Stimulated activated effector memory CD8-positive, alpha-beta T cell treated with anti-CD3 and anti-CD28 coated beads, Interleukin-12 subunit alpha, Interleukin-12 subunit beta, amount 100 ng/mL, for 72 hours (primary cell): ENCODE measurements around the gene PTPRN2.

Experiments
- ATAC-seq: fragments of 150-1000 bp; cut with Tn5 transposase; 2 replicates; pipeline ENCODE4 v1.10.0; 2021
- DNase-seq, 2 donors: peaks; one replicate each; pipeline ENCODE4 v3.0.0; 2021 to 2022; ENCODE audit warnings: low spot score in 2 of 2
- H3K27ac Mint-ChIP-seq: one replicate; pipeline ENCODE4 v1.8.0; 2022; ENCODE audit warnings: mild to moderate bottlenecking, mixed read lengths
- H3K36me3 Mint-ChIP-seq: one replicate; pipeline ENCODE4 v1.8.0; 2022; ENCODE audit warnings: mild to moderate bottlenecking, mixed read lengths
- H3K4me1 Mint-ChIP-seq: one replicate; pipeline ENCODE4 v1.8.0; 2022; ENCODE audit warnings: mixed read lengths
- H3K4me3 Mint-ChIP-seq: one replicate; pipeline ENCODE4 v1.8.0; 2022; ENCODE audit warnings: mild to moderate bottlenecking, mixed read lengths
- H3K9me3 Mint-ChIP-seq: one replicate; pipeline ENCODE4 v1.8.0; 2022; ENCODE audit warnings: mixed read lengths

The PTPRN2 gene

GRCh38 chr7:157769086-157769485, 818.5 kb downstream of the PTPRN2 start:
- H3K36me3 Mint-ChIP-seq = no peaks in the 10 kb centered on the region
- peaks cover 22% of the 10 kb centered on the region for H3K9me3 Mint-ChIP-seq
- H3K4me3 Mint-ChIP-seq = no peak overlapping the region
- H3K27ac Mint-ChIP-seq = no peak overlapping the region
- H3K4me1 Mint-ChIP-seq = no peaks in the 10 kb centered on the region
- DNase-seq = no peak
- no peak for ATAC-seq

GRCh38 chr7:157768198-157768597, 819.4 kb downstream of the PTPRN2 start:
- Mint-ChIP-seq H3K9me3 (peaks cover 22% of the 10 kb centered on the region), H3K27ac (no peak overlapping the region), H3K4me1 (no peaks in the 10 kb centered on the region), H3K4me3 (no peak overlapping the region), H3K36me3 (no peaks in the 10 kb centered on the region)
- DNase-seq (no peak), ATAC-seq (no peak)

- Mint-ChIP-seq H3K4me3 (no peak overlapping the region), H3K27ac (no peak overlapping the region), H3K4me1 (no peaks in the 10 kb centered on the region), H3K9me3 (peaks cover 22% of the 10 kb centered on the region), H3K36me3 (no peaks in the 10 kb centered on the region)
- ATAC-seq (no peak), DNase-seq (no peak)
These were observed 820.0 kb downstream of the PTPRN2 start for GRCh38 chr7:157767506-157768197.

GRCh38 chr7:157766098-157766497, 821.5 kb downstream of the PTPRN2 start:
- H3K4me1 Mint-ChIP-seq = no peaks in the 10 kb centered on the region
- H3K4me3 Mint-ChIP-seq = no peak overlapping the region
- peaks cover 16% of the 10 kb centered on the region for H3K9me3 Mint-ChIP-seq
- DNase-seq = no peak
- no peak overlapping the region for H3K27ac Mint-ChIP-seq
- no peaks in the 10 kb centered on the region for H3K36me3 Mint-ChIP-seq
- no peak for ATAC-seq

- H3K36me3 Mint-ChIP-seq = no peaks in the 10 kb centered on the region
- ATAC-seq = no peak
- peaks cover 7% of the 10 kb centered on the region for H3K4me1 Mint-ChIP-seq
- H3K4me3 Mint-ChIP-seq = no peak overlapping the region
- no peak for DNase-seq
- no peak overlapping the region for H3K27ac Mint-ChIP-seq
- H3K9me3 Mint-ChIP-seq = peaks cover 16% of the 10 kb centered on the region
These were observed 822.6 kb downstream of the PTPRN2 start for GRCh38 chr7:157764946-157765537.

- ATAC-seq = no peak
- H3K4me3 Mint-ChIP-seq = no peak overlapping the region
- DNase-seq = no peak
These were observed 823.4 kb downstream of the PTPRN2 start for GRCh38 chr7:157764193-157764592.

GRCh38 chr7:157763279-157764000, 824.2 kb downstream of the PTPRN2 start:
- DNase-seq (no peak), ATAC-seq (no peak)
- Mint-ChIP-seq H3K36me3 (no peaks in the 10 kb centered on the region), H3K4me3 (no peak overlapping the region), H3K9me3 (peaks cover 16% of the 10 kb centered on the region), H3K27ac (no peak overlapping the region), H3K4me1 (peaks cover 7% of the 10 kb centered on the region)

More at GRCh38 chr7:157764193-157764592, 823.4 kb downstream of the PTPRN2 start:
- peaks cover 16% of the 10 kb centered on the region for H3K9me3 Mint-ChIP-seq
- H3K27ac Mint-ChIP-seq = no peak overlapping the region
- H3K4me1 Mint-ChIP-seq = peaks cover 7% of the 10 kb centered on the region
- H3K36me3 Mint-ChIP-seq = no peaks in the 10 kb centered on the region

GRCh38 chr7:157762824-157763223, 824.8 kb downstream of the PTPRN2 start:
- ATAC-seq (no peak), DNase-seq (no peak)
- peaks cover 7% of the 10 kb centered on the region for H3K4me1 Mint-ChIP-seq
- no peak overlapping the region for H3K27ac Mint-ChIP-seq
- no peak overlapping the region for H3K4me3 Mint-ChIP-seq
- peaks cover 16% of the 10 kb centered on the region for H3K9me3 Mint-ChIP-seq
- no peaks in the 10 kb centered on the region for H3K36me3 Mint-ChIP-seq

GRCh38 chr7:157760004-157760730, 827.5 kb downstream of the PTPRN2 start:
- no peak overlapping the region for H3K27ac Mint-ChIP-seq
- DNase-seq (no peak), ATAC-seq (no peak)
- peaks cover 4% of the 10 kb centered on the region for H3K9me3 Mint-ChIP-seq
- peaks cover 7% of the 10 kb centered on the region for H3K4me1 Mint-ChIP-seq
- H3K4me3 Mint-ChIP-seq = no peak overlapping the region
- no peaks in the 10 kb centered on the region for H3K36me3 Mint-ChIP-seq

GRCh38 chr7:157759246-157759805, 828.3 kb downstream of the PTPRN2 start:
- no peak overlapping the region for H3K27ac Mint-ChIP-seq
- H3K36me3 Mint-ChIP-seq = no peaks in the 10 kb centered on the region
- peaks cover 7% of the 10 kb centered on the region for H3K4me1 Mint-ChIP-seq
- H3K4me3 Mint-ChIP-seq = no peak overlapping the region
- ATAC-seq = no peak
- H3K9me3 Mint-ChIP-seq = no peaks in the 10 kb centered on the region
- no peak for DNase-seq

- Mint-ChIP-seq H3K9me3 (no peaks in the 10 kb centered on the region), H3K36me3 (no peaks in the 10 kb centered on the region), H3K4me1 (peaks cover 7% of the 10 kb centered on the region), H3K27ac (no peak overlapping the region), H3K4me3 (no peak overlapping the region)
- ATAC-seq = no peak
- DNase-seq = no peak
These were observed 829.0 kb downstream of the PTPRN2 start for GRCh38 chr7:157758468-157759245.

GRCh38 chr7:157757776-157758467, 829.7 kb downstream of the PTPRN2 start:
- Mint-ChIP-seq H3K36me3 (no peaks in the 10 kb centered on the region), H3K27ac (no peak overlapping the region), H3K4me1 (peaks cover 7% of the 10 kb centered on the region), H3K4me3 (no peak overlapping the region), H3K9me3 (no peaks in the 10 kb centered on the region)
- DNase-seq = no peak
- ATAC-seq = peak; percentile 20

- ATAC-seq (no peak), DNase-seq (no peak)
- no peak overlapping the region for H3K27ac Mint-ChIP-seq
- H3K4me3 Mint-ChIP-seq = no peak overlapping the region
- H3K4me1 Mint-ChIP-seq = peaks cover 7% of the 10 kb centered on the region
- no peaks in the 10 kb centered on the region for H3K9me3 Mint-ChIP-seq
- no peaks in the 10 kb centered on the region for H3K36me3 Mint-ChIP-seq
These were observed 830.4 kb downstream of the PTPRN2 start for GRCh38 chr7:157757211-157757610.

- ATAC-seq (no peak), DNase-seq (no peak)
- Mint-ChIP-seq H3K27ac (no peak overlapping the region), H3K4me1 (peaks cover 7% of the 10 kb centered on the region), H3K4me3 (no peak overlapping the region), H3K36me3 (no peaks in the 10 kb centered on the region), H3K9me3 (no peaks in the 10 kb centered on the region)
These were observed 831.9 kb downstream of the PTPRN2 start for GRCh38 chr7:157755741-157756140.
